GM19240 (cell line): ENCODE measurements around the gene CLSTN1.
"Not testable (repeated sequence)": the region's sequence is repeated elsewhere in the genome, so short reads cannot be mapped to it uniquely, and the experiment has no call there.

Experiments used
- DNase-seq: peaks from one replicate; pipeline ENCODE4 v3.0.0; 2011; ENCODE audit warnings: low spot score; ENCODE audit not compliant: insufficient read length

Gene CLSTN1

DNA sequence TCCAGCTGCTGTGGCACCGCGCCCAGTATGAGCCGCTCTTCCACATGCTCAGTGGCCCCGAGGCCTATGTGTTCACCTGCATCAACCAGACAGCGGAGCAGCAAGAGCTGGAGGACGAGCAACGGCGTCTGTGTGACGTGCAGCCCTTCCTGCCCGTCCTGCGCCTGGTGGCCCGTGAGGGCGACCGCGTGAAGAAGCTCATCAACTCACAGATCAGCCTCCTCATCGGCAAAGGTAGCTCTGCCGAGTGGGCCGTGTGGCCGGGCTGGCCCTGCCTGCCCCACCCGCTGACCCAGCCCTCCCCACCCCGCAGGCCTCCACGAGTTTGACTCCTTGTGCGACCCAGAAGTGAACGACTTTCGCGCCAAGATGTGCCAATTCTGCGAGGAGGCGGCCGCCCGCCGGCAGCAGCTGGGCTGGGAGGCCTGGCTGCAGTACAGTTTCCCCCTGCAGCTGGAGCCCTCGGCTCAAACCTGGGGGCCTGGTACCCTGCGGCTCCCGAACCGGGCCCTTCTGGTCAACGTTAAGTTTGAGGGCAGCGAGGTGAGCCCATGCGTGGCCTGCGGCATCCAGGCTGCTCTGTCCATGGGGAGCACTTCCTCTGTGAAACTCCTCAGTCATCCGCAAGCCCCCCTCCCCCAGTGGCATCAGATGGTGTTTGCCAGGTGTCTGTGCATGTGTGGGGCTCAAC, 108.1 kb downstream of the CLSTN1 start:
- DNase-seq = no peak

DNA sequence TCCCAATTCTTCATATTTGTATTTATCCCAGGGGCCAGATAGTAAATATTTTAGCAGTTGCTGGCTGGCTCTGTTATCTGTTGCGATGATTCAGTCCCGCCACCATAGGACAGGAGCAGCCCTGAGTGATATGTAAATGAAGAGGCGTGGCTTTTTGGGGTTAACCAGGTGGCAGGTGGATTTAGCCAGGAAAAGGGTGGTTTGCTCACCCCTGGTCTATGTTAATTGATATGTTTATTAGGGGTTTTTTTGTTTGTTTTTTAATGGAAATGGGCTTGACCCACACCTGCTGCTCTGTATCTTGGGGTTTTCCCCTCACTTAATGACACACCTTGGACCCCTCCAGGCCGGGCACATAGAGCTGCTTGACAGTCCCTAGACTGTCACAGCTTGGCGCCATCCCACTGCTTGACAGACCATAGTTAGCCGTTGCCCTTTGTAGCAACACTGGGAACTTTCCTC, 109.5 kb downstream of the CLSTN1 start:
- no peak for DNase-seq

GRCh38 chr1:9712767-9713166, 111.0 kb downstream of the CLSTN1 start:
- not testable (repeated sequence) for DNase-seq

DNA sequence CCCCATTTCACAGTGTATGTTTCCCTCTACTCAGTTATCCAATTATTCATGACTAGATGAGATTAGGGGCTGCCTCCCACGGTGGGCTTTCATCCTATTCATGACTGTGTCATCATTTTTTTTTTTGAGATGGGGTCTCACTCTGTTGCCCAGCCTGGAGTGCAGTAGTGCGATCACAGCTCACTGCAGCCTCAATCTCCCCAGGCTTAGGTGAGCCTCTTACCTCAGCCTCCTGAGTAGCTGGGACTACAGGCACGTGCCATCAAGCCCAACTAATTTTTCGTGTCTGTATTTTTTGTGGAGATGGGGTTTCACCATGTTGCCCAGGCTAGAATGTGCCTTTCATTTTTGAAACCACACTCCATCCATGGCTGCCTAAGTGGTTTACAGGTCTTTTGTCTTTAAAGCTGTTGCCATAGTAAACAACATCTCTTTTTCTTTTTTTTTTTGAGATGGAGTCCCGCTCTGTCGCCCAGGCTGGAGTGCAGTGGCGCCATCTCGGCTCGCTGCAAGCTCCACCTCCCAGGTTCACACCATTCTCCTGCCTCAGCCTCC, 112.2 kb downstream of the CLSTN1 start:
- no peak for DNase-seq

- DNase-seq = no peak
Measured at GRCh38 chr1:9710037-9710436, 113.7 kb downstream of the CLSTN1 start.

- DNase-seq = no peak
Measured at GRCh38 chr1:9706178-9706577, 117.6 kb downstream of the CLSTN1 start.

- no peak for DNase-seq
Measured at GRCh38 chr1:9705337-9706093, 118.2 kb downstream of the CLSTN1 start.

- DNase-seq = no peak
Measured at GRCh38 chr1:9703681-9704080, 120.1 kb downstream of the CLSTN1 start.

GRCh38 chr1:9703165-9703509, 120.6 kb downstream of the CLSTN1 start:
- no peak for DNase-seq

DNA sequence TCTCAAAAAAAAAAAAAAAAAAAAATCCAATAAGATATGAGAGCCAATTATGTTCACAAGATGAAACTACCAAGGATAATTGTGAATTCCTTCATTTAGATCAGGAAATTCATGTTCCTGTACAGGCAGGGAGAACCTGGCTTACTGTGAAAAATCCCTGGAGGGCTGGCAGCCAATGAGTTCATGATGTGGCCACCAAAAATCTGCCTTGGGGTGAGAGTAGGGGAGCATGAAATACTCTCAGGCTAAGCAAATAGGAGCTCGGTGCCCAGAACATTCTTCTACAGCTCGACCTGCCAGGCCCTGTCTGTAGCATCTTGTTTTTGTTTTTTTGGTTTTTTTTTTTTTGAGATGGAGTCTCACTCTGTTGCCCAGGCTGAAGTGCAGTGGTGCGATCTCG, 122.1 kb downstream of the CLSTN1 start:
- no peak for DNase-seq

DNA sequence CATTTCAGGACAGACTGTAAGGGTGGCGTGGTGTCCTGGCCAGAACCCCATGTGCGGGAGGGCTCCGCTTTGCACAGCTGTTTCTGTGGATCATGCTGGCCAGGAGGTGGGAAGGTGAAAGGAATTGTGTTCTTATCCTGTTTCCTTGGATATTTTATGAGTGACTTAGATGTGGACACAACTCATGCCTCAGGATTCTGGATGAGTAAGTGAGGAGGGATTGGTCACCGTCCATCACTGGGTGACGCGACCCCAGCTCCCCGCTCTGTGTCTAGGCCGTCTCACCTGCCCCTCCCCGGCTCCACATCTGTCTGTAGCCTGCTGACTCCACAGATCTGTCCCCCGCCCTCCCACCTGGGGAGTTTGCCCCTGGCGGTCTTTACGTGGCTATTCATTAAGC, 123.4 kb downstream of the CLSTN1 start:
- DNase-seq = no peak

GRCh38 chr1:9699361-9699760, 124.4 kb downstream of the CLSTN1 start:
- no peak for DNase-seq

DNA sequence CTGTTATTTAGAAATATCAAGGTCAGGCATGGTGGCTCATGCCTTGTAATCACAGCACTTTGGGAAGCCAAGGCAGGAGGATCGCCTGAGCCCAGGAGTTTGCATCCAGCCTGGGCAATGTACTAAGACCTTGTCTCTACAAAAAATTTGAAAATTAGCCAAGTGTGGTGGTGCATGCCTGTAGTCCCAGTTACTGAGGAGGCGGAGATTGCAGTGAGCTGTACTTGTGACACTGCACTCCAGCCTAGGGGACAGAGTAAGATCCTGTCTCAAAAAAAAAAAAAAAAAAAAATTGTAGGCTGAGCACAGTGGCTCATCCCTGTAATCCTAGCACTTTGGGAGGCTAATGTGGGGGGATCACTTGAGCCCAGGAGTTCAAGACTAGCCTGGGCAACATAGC, 127.0 kb downstream of the CLSTN1 start:
- no peak for DNase-seq

DNA sequence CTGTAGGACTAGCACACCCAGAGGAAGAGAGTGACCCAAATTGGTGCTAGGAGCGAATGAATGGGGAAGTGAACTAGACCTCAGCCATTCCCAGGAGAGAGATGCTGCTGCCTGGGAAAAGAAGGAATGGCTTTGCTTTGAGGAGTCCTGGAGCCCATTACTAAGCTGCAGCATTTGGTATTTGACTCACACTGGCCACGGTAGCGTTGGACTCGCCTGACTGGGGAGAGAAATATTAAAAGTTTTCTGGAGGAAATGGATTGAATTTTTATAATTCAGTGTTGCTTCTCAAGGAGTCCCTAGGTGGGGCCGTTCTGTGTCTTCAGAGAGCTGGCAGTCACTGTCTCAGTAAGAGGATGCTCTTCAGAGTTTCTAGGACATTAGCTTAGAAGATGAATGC, 132.1 kb downstream of the CLSTN1 start:
- DNase-seq = no peak

DNA sequence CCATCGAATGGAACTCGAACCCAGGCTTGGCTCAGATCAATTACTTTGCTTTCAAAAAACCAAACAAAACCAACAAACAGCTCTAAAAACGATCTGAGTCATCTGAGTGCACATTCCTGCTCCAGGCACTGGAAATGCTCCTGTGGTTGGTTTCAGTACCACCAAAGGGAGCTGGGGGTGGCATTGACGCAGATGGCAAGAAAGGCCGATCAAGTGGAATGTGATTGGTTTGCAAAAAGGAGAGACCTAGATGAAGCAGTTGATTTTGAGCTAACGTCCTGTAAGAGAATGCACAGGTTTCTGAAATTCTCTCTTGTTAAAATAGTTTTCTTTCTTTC, 132.7 kb downstream of the CLSTN1 start:
- no peak for DNase-seq

GRCh38 chr1:9690440-9691107, 133.2 kb downstream of the CLSTN1 start:
- no peak for DNase-seq

- DNase-seq = no peak
Measured at GRCh38 chr1:9689971-9690381, 133.8 kb downstream of the CLSTN1 start.

DNA sequence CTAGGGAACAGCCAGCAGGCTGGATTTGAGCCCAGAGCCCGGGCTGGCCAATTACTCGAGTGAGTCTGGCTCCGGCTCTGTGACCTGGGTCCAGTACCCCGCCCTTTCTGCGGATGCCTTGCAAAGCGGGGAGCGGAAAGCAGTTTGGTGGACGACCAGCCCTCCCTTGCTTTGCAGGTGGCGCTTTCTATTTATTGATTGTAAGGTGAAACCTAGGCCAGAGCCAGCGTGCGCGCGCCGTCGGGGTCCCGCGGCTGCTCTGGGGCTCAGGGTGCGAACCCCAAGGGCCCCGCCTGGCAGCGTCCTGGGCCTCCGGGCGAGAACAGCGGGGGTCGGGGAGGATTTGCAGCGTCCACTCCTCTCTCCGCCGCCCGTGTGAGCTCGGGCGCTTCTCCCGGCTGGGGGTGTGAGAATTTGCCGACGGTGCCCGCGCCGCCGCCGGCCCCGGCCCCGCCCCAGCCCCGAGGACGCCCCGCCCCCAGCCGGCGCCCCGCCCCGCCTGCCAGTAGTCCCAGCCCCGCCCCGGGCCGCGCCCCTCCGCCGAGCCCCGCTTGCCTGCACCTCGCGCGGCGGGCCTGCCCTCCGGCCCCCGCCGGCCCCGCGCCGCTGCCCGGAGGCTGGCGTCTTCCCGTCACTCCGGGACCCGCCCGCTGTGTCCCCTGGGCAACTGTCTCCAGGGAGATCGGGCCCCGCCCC, 134.6 kb downstream of the CLSTN1 start:
- DNase-seq = peak; percentile 52

DNA sequence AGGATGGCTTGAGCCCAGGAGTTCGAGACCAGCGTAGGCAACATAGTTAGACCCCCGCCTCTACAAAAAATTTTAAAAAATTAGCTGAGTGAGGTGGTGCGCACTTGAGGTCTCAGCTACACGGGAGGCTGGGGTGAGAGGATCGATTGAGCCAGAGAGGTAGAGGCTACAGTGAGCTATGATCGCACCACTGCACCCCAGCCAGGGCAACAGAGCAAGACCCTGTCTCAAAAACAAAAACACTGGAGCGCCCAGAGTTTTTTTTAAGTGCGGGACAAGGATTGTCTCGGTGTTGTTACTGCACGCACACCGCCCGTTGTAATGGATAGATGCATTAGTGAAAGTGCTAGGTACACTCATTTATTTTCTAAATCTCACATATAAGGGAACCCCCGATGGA, 135.2 kb downstream of the CLSTN1 start:
- DNase-seq = no peak

DNA sequence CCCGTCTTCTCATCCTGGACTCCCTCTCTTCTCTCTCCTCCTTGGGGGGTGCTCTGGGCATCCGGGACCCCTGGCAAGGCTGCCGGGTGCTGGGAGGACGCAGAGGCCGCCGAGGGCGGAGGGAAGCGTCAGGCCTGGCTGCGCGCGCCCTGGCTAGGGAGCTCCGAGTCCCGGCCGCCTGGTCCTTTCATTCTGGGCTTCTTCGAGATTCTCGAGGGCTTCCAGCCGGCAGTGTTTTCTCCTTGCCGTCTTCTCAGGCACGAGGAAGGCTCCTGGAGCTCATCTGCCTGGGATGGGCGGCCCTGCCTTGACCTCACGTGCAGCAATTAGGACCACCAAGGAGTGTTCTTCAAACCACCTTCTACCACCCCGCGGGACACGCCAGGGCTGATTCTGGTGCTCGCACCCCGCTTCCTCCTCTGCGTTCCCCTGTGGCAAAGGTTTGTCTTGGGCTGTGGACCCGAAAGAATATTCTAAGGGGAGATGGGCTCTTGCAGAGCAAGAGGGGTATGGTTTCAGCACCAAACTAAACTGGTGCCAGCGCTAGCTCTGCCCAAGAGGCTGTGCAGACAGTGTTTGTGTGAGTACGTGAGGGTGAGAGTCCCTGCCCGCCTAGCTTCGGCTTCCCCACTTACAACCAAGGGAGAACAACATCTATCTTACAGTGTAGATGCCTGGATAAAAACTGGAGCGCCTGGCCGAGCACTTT, 135.7 kb downstream of the CLSTN1 start:
- DNase-seq = no peak
